HG02970 (cell line): ENCODE measurements around the gene RPGRIP1L.
"Not testable (repeated sequence)": the region's sequence is repeated elsewhere in the genome, so short reads cannot be mapped to it uniquely, and the experiment has no call there.

Source experiments
- ATAC-seq: cut with Tn5 transposase; IDR thresholded peaks from one replicate; pipeline ENCODE4 v1.9.1; 2021; ENCODE audit warnings: mild to moderate bottlenecking, moderate library complexity, moderate number of reproducible peaks; ENCODE audit not compliant: unreplicated experiment, low FRiP score

The RPGRIP1L gene

DNA sequence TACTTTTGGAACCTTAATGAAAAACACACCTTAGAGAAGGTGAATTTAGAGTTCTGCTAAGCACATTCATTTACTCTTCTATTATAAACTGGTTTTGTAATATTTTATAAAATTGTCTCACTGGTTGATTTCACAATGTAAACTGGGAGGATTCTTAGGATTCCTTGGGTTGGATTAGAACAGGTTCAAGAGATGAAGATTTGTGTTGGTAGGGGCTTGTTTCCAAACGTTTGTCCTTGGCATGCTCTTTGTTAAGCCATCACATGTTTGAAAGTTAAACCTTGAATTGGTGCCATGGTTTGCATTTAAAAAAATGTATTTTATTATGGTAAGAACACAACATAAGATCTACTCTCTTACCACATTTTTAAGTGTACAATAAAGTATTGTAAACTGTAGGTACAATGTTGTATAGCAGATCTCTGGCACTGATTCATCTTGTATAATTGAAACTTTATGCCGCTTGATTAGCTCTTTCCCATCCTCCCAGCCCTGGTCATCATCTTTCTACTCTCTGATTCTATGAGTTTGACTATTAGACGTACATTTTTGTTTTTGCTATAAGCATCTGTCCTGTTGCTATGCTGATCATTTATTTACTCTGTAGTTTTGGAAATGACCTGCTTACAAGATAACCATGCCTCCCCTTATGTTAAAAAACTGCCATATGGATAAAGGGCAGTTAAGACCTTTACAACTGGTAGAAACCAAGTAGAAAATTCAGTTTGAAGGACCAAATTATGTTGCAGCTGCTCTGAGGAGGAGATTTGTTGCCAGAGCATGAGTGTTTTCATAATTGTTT lies 9.9 kb upstream of the RPGRIP1L start:
- ATAC-seq = no peak

- ATAC-seq = no peak
Measured at GRCh38 chr16:53712065-53712464, 8.4 kb upstream of the RPGRIP1L start.

DNA sequence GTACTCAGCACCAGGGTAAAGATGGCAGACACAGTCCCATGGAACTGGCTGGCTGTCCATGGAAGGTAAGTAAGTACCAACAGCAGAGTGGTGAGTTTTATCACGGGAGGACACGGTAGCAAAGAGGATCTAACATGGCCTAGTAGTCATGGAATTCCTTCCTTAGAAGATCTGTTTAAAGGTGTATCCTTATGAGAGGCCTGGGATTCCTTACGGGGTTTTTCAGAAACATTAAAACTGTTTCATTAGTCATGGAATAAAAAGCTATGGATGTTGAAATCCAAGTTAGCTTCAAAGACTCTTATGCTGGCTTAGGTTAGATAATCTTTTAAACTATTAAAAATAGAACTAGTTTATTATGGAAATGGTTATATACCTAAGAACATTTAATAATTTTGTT lies 7.7 kb upstream of the RPGRIP1L start:
- ATAC-seq = no peak

GRCh38 chr16:53708490-53708889 lies 4.8 kb upstream of the RPGRIP1L start:
- no peak for ATAC-seq

- no peak for ATAC-seq
Measured at GRCh38 chr16:53707671-53708070, 4.0 kb upstream of the RPGRIP1L start.

DNA sequence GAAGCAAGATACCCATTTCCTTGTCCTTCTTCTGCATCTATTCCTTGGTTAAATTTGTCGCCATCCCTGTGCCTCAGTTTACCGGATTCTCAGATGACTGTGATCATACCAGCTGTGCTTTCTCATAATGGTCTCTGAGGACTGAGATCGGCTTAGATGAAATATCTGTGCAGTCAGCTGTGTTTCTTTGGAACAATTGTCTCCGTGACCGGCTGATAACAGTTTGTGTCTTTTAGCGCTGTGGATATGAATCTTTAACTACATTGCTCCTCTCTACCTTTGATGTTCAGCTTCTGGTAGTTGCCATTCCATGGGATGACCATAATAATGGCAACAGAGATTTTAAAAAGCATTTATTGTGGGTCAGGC lies 770 bp upstream of the RPGRIP1L start:
- no peak for ATAC-seq

DNA sequence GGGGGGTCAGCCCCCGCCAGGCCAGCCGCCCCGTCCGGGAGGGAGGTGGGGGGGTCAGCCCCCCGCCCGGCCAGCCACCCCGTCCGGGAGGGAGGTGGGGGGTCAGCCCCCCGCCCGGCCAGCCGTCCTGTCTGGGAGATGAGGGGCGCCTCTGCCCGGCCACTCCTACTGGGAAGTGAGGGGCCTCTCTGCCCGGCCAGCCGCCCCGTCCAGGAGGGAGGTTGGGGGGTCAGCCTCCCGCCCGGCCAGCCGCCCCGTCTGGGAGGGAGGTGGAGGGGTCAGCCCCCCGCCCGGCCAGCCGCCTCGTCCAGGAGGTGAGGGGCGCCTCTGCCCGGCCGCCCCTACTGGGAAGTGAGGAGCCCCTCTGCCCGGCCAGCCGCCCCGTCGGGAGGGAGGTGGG lies 5.4 kb downstream of the RPGRIP1L start:
- ATAC-seq = not testable (repeated sequence)

DNA sequence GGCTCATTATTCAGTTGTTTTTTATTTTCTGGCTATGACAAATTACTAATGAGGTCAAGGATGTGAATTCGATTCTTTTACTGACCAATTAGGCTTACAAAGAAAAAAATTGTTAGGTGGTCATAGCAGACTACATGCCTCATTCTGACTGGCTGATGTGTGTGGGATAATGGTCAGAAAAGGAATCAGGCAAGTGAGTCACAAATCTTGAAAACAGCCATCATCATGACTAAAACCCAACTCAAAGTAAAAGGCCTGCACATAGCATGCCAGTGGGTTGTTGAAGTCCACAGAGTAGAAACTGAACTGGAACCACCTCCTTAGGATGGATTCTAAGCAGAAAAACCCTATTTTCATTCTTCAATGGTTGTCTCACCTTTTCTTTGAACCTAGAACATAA lies 8.6 kb downstream of the RPGRIP1L start:
- ATAC-seq = no peak

DNA sequence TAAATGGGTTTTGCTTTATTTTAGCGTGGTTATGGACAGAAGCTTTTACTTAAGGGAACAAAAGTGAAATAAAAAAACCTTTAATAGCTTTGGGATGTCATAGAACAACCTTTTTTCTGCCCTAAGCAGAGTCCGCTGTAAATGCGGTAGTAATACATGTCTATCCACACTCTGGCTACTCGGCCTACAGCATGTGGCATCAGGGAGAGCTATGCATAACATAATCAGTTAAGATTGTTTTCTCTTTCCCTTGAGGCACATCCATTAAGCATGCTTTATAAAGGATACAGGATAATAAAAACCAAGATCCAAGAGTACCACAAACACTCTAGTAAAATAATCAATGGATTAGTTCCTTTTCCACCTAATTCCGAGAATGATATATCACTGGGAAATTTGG lies 10.3 kb downstream of the RPGRIP1L start:
- ATAC-seq = no peak

DNA sequence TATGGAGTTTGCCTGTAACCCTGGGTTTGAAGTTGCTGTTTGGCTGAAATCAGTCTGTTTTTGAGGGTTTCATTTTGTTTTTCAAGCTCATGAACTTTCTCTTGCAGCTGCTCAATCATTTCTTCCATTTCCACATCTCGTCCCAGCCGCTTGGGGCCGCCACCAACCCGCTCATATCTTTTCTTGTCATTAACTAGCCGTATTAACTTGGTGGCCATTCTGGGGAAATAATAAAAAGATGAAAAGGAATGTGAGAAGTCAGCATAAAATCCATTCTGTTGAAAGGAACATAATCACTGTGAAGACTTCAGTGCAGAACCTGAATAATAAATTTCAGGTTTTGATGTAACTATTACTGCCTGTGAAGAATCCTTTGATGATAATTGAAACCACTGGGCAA lies 11.5 kb downstream of the RPGRIP1L start:
- ATAC-seq = no peak

- ATAC-seq = no peak
Measured at GRCh38 chr16:53690771-53691170, 12.9 kb downstream of the RPGRIP1L start.

DNA sequence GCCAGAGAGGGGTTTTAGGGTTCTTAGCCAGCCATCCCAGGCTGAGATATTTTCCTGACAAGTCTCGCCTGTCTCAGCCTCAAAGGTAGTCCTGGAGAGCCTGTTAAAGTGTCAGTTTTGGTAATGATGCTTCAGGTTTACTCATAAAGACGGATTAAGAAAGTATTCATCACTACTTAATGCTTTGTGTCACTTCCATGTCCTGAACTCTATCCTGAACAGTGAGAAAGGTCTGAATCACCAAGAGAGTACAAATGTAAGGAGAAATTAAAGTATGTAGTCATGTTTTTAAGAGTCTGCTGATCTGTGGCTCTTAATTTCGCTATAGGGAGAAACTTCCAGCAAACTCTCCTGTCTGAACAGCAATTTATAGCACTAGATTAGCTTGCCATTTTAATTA lies 14.0 kb downstream of the RPGRIP1L start:
- ATAC-seq = no peak

DNA sequence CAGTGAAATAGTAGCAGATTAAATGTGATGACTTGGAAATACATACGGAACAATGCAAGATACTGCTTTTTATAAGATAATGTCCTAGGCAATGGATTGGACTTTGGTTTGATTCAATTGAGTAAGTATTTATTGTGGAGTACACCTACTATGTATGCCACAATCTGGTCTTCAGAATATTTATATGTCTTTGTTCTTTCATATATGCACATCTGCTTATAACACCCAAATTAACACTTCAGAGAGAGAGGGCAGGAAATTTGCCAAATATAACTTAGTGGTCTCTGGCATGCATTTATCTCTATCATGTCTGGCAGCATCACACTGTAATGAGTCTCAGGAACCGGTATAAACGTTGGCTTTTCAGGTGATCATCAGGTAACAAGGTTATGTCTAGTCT lies 16.9 kb downstream of the RPGRIP1L start:
- ATAC-seq = no peak

DNA sequence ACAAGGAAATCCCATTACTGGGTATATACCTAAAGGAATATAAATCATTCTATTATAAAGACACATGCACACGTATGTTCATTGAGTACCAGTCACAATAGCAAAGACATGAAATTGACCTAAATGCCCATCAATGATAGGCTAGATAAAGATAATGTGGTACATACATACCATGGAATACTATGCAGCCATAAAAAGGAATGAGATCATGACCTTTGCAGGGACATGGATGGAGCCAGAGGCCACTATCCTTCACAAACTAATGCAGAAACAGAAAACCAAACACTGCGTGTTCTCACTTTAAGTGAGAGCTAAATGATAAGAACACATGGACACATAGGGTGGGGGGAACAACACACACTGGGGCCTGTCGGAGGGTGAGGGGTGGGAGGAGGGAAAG lies 18.3 kb downstream of the RPGRIP1L start:
- not testable (repeated sequence) for ATAC-seq

- no peak for ATAC-seq
Measured at GRCh38 chr16:53681354-53681753, 22.3 kb downstream of the RPGRIP1L start.

GRCh38 chr16:53680756-53681155 lies 22.9 kb downstream of the RPGRIP1L start:
- ATAC-seq = no peak

- ATAC-seq = no peak
Measured at GRCh38 chr16:53678756-53679343, 24.8 kb downstream of the RPGRIP1L start.

- no peak for ATAC-seq
Measured at GRCh38 chr16:53678155-53678554, 25.5 kb downstream of the RPGRIP1L start.

DNA sequence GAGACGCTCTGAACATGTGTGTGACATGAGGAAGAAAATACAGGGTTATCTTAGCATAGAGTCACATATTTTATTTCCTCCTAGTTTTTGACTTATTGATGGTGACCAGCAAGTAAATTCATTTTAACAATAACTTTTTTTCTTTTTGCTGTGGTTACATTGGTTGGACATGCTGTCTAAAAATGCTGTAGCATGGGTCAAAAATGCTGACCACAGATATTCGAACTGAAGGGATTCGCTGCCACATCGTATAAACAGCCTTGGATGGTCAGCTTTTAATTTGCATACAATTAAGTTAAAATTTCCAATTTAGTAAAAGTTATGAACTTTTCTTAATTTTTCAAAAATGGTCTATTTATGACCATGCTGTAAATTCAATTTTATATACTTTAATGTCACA lies 30.5 kb downstream of the RPGRIP1L start:
- ATAC-seq = no peak

DNA sequence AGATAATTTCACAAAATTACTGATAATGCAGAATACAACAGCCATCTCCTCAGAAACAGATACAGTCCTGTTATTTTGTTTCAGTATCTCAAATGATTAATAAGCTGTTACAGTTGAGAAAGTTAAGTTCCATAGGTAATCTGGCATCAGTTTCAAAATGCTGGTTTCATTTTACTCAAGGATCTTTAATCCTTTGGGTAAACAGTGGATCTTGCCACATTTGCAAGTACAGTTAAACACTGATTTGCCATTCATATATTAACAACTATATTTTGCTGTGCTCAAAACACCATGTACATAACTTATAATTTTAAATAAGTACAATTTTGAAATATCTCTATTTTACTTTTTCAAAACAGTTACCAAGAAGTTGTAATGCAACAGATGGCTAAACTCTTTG lies 31.2 kb downstream of the RPGRIP1L start:
- no peak for ATAC-seq

DNA sequence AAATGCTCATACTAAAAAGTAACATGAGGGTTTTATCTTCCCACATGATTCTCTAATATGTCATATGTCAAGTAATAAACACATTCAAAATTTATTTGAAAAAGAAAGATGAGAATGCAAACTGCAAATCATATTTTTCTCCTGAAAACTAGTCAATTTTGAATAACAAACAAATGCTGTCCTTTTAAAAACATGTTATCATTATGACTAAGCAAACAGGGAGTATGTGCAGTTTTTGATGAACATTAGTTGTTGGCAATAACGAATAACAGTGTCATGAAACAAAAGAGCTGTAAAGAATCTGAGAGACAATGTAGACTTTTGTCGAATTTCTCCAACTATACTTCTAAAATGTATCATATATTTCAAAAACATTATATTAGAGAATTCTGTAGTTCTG lies 34.8 kb downstream of the RPGRIP1L start:
- no peak for ATAC-seq

- ATAC-seq = no peak
Measured at GRCh38 chr16:53666786-53667415, 36.8 kb downstream of the RPGRIP1L start.
